ENCODE measurements around the gene LRRN2. TPM values are rescaled to one million over a fixed set of nuclear protein-coding genes. Genes with fewer than 3 reads are reported as not detected.
A peak's percentile ranks its signal among the peaks of the same experiment; 100 is the strongest.

The LRRN2 gene
- total RNA-seq, 1 experiment from 2014 or later, result 5.3 TPM

DNA sequence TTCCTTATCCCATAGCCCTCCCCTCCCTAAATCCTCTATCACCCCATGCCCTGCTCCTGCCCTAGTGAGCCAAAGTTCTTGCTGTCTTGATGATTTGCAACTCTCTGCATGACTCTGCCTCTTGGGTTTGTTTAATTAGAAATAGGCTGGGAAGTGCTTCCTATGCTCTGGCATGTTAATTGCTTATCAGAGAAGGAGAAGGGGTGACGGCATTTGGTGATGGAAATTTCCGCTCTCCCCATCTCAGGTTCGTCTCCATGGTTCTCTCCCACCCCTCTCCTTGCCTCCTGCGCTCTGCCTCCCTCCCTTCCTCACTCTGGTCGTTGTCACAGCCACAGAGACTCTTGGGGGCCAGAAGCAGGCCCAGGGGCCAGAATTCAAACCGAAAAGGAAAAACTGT is 68.9 kb downstream of the LRRN2 start:
- DNase-seq (ENCODE audit: low spot score) (no peak), ATAC-seq (peak; percentile 34; the same call in 1 of the 2 replicates)
- Mint-ChIP-seq H3K36me3 (no peaks in the 10 kb centered on the region), H3K27me3 (ENCODE audit: low read depth) (no peaks in the 10 kb centered on the region; the same call in none of the 2 replicates), H3K4me1 (peaks cover 14% of the 10 kb centered on the region), H3K4me3 (no peak overlapping the region), H3K9me3 (no peaks in the 10 kb centered on the region), H3K27ac (no peak overlapping the region)
- ChIA-PET CTCF (interaction anchor here (0.6 to 2.6 kb wide), 4 partner anchors 41 to 445 kb away, joined by 3 to 6 read pairs (median 4); no protein-coding TSS in a partner anchor), POLR2A (no interaction called here)
- TF ChIP-seq, protein P1, sequence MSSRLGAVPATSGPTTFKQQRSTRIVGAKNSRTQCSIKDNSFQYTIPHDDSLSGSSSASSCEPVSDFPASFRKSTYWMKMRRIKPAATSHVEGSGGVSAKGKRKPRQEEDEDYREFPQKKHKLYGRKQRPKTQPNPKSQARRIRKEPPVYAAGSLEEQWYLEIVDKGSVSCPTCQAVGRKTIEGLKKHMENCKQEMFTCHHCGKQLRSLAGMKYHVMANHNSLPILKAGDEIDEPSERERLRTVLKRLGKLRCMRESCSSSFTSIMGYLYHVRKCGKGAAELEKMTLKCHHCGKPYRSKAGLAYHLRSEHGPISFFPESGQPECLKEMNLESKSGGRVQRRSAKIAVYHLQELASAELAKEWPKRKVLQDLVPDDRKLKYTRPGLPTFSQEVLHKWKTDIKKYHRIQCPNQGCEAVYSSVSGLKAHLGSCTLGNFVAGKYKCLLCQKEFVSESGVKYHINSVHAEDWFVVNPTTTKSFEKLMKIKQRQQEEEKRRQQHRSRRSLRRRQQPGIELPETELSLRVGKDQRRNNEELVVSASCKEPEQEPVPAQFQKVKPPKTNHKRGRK (CRISPR knock-in tag; IDR thresholded peaks at IDR 0.05; ENCODE audit: borderline replicate concordance), result no peak
- TF ChIP-seq, protein P2, sequence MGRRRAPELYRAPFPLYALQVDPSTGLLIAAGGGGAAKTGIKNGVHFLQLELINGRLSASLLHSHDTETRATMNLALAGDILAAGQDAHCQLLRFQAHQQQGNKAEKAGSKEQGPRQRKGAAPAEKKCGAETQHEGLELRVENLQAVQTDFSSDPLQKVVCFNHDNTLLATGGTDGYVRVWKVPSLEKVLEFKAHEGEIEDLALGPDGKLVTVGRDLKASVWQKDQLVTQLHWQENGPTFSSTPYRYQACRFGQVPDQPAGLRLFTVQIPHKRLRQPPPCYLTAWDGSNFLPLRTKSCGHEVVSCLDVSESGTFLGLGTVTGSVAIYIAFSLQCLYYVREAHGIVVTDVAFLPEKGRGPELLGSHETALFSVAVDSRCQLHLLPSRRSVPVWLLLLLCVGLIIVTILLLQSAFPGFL (CRISPR knock-in tag; IDR thresholded peaks at IDR 0.05; ENCODE audit: borderline replicate concordance), result no peak
- TF ChIP-seq NR1H2 (CRISPR knock-in tag; IDR thresholded peaks at IDR 0.05), result no peak

DNA sequence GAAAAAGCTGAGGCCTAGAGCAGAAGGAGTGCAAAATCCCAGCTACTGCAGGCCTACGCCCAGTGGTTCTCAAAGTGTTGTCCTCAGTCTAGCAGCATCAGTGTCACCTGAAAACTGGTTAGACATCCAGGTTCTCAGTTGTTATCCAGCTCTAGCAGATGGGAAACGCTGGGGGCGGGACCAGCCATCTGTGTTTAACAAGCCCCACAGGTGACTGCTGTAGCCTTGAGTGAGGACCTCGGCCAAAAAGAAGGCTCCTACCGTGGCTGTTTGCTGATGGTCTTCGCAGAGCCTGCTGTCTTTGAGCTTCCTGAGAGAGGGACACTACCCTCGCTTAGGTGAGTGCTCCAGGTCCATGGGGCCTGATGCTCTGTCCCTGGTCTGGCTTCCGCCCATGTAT is 69.7 kb downstream of the LRRN2 start:
- ChIA-PET POLR2A (no interaction called here), CTCF (interaction anchor here (0.9 to 3.3 kb wide), 4 partner anchors 8 to 191 kb away, joined by 4 to 14 read pairs (median 11); no protein-coding TSS in a partner anchor)
- H3K27me3 Mint-ChIP-seq (ENCODE audit: low read depth), result no peaks in the 10 kb centered on the region; the same call in 1 of the 2 replicates
- H3K27ac Mint-ChIP-seq, result no peak overlapping the region
- DNase-seq (ENCODE audit: low spot score), result no peak
- TF ChIP-seq IRF2 (CRISPR knock-in tag; IDR thresholded peaks at IDR 0.05; ENCODE audit: borderline replicate concordance, low read depth) (no peak), ZNF423 (CRISPR knock-in tag; IDR thresholded peaks at IDR 0.05) (no peak), SP1 (CRISPR knock-in tag; conservative IDR thresholded peaks at IDR 0.05) (no peak), GRHL2 (CRISPR knock-in tag; IDR thresholded peaks at IDR 0.05; ENCODE audit: insufficient replicate concordance, severe bottlenecking) (no peak), FOXJ3 (CRISPR knock-in tag; IDR thresholded peaks at IDR 0.05; ENCODE audit: borderline replicate concordance) (no peak), SMAD4 (CRISPR knock-in tag; IDR thresholded peaks at IDR 0.05) (no peak), ZNF317 (CRISPR knock-in tag; IDR thresholded peaks at IDR 0.05; ENCODE audit: borderline replicate concordance, low read depth) (no peak), GABPB1 (CRISPR knock-in tag; IDR thresholded peaks at IDR 0.05) (no peak), KAT7 (CRISPR knock-in tag; IDR thresholded peaks at IDR 0.05; ENCODE audit: borderline replicate concordance) (no peak), JUN (CRISPR knock-in tag; IDR thresholded peaks at IDR 0.05) (no peak), ZNF671 (CRISPR knock-in tag; IDR thresholded peaks at IDR 0.05) (no peak), ZNF396 (CRISPR knock-in tag; IDR thresholded peaks at IDR 0.05; ENCODE audit: borderline replicate concordance) (no peak), ZNF425 (CRISPR knock-in tag; conservative IDR thresholded peaks at IDR 0.05) (no peak), GTF2I (CRISPR knock-in tag; conservative IDR thresholded peaks at IDR 0.05) (no peak), TCF7 (CRISPR knock-in tag; IDR thresholded peaks at IDR 0.05; ENCODE audit: low read depth) (no peak), NFATC4 (CRISPR knock-in tag; IDR thresholded peaks at IDR 0.05) (no peak), FOXP1 (CRISPR knock-in tag; IDR thresholded peaks at IDR 0.05; ENCODE audit: borderline replicate concordance) (no peak)
- TF ChIP-seq, protein P3, sequence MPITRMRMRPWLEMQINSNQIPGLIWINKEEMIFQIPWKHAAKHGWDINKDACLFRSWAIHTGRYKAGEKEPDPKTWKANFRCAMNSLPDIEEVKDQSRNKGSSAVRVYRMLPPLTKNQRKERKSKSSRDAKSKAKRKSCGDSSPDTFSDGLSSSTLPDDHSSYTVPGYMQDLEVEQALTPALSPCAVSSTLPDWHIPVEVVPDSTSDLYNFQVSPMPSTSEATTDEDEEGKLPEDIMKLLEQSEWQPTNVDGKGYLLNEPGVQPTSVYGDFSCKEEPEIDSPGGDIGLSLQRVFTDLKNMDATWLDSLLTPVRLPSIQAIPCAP (CRISPR knock-in tag; IDR thresholded peaks at IDR 0.05), result no peak
- TF ChIP-seq, protein P2 (CRISPR knock-in tag; IDR thresholded peaks at IDR 0.05; ENCODE audit: borderline replicate concordance), result no peak
- TF ChIP-seq, protein P4, sequence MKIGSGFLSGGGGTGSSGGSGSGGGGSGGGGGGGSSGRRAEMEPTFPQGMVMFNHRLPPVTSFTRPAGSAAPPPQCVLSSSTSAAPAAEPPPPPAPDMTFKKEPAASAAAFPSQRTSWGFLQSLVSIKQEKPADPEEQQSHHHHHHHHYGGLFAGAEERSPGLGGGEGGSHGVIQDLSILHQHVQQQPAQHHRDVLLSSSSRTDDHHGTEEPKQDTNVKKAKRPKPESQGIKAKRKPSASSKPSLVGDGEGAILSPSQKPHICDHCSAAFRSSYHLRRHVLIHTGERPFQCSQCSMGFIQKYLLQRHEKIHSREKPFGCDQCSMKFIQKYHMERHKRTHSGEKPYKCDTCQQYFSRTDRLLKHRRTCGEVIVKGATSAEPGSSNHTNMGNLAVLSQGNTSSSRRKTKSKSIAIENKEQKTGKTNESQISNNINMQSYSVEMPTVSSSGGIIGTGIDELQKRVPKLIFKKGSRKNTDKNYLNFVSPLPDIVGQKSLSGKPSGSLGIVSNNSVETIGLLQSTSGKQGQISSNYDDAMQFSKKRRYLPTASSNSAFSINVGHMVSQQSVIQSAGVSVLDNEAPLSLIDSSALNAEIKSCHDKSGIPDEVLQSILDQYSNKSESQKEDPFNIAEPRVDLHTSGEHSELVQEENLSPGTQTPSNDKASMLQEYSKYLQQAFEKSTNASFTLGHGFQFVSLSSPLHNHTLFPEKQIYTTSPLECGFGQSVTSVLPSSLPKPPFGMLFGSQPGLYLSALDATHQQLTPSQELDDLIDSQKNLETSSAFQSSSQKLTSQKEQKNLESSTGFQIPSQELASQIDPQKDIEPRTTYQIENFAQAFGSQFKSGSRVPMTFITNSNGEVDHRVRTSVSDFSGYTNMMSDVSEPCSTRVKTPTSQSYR (CRISPR knock-in tag; IDR thresholded peaks at IDR 0.05), result no peak
- H3K9me3 Mint-ChIP-seq, result no peaks in the 10 kb centered on the region
- H3K4me3 Mint-ChIP-seq, result no peak overlapping the region
- H3K36me3 Mint-ChIP-seq, result no peaks in the 10 kb centered on the region
- no peak for ATAC-seq
- peaks cover 14% of the 10 kb centered on the region for H3K4me1 Mint-ChIP-seq

Data from WTC11 (cell line).